Hematopoietic multipotent progenitor cell treated with erythropoietin and hydrocortisone succinate and interleukin-3 and kit ligand, for 17 days (in vitro differentiated cells): ENCODE results near the gene THUMPD1.
"Not testable (repeated sequence)": the region's sequence is repeated elsewhere in the genome, so short reads cannot be mapped to it uniquely, and the experiment has no call there.

Experiments
- DNase-seq: peaks from one replicate; pipeline ENCODE4 v3.0.0-alpha.2; 2015; ENCODE audit warnings: low spot score

The THUMPD1 gene

GRCh38 chr16:20694096-20694495 is 47.5 kb downstream of the THUMPD1 start:
- not testable (repeated sequence) for DNase-seq

GRCh38 chr16:20689668-20690067 is 52.0 kb downstream of the THUMPD1 start:
- DNase-seq, result no peak

- no peak for DNase-seq
Measured at GRCh38 chr16:20683812-20684211, 57.8 kb downstream of the THUMPD1 start.
